HepG2 (cell line): ENCODE measurements around the gene ETF1. TPM values are rescaled to one million over a fixed set of nuclear protein-coding genes. Genes with fewer than 3 reads are reported as not detected.

ENCODE experiments used
- ATAC-seq: fragments of 200-7000 bp; cut with Tn5 transposase; 3 replicates; pipeline ENCODE4 v1.9.1; 2020; ENCODE audit warnings: mild to moderate bottlenecking, moderate library complexity
- BruUV-seq: library from RNA; stranded (reverse); fragments of 400-500 nt; replicated peaks from 2 replicates; lab custom pipeline; 2021; lab: Mats Ljungman, UMichigan
- CTCF ChIA-PET: fragments of 300-600 bp; formaldehyde crosslinking; extraction: SDS; loops from one replicate; lab custom pipeline; 2021; ENCODE audit warnings: low total read pairs, inconsistent platforms, low intra/inter-chr PET ratio; lab: Yijun Ruan, JAX
- POLR2A ChIA-PET: fragments of 350-600 bp; sonication (Branson Sonifier 250); formaldehyde crosslinking; loops from one replicate; lab custom pipeline; 2020; ENCODE audit warnings: antibody characterized with exemption, inconsistent platforms; lab: Yijun Ruan, JAX
- DNase-seq: peaks from one replicate; pipeline ENCODE4 v3.0.0-alpha.2; 2015; ENCODE audit warnings: low spot score
- FAIRE-seq: peaks from 3 replicates; lab custom pipeline; 2011; peaks lifted over from hg19 to GRCh38; lab: Jason Lieb, UNC
- H2AFZ ChIP-seq: one replicate; pipeline ENCODE4 v1.6.1; 2011; ENCODE audit warnings: low read length, inconsistent platforms
- H3K27ac ChIP-seq: fragments of 300-600 bp; 3 replicates; pipeline ENCODE4 v1.8.0; 2011; ENCODE audit warnings: mixed run types, mild to moderate bottlenecking, mixed read lengths, low read length, inconsistent platforms; ENCODE audit not compliant: insufficient read depth; ENCODE audit errors: extremely low read length
- H3K27me3 ChIP-seq, 2 experiments: fragments of 200-600 bp in 1 of 2; 2 replicates in 1 of 2; 3 replicates in 1 of 2; pipeline versions ENCODE4 v1.6.0 to v1.8.0; 2011; ENCODE audit warnings: low read length in 2 of 2, mild to moderate bottlenecking in 2 of 2, moderate library complexity in 2 of 2, inconsistent platforms in 1 of 2; ENCODE audit not compliant: insufficient read depth in 2 of 2, control insufficient read depth in 1 of 2
- H3K36me3 ChIP-seq, 2 experiments: fragments of 200-600 bp in 1 of 2; replicated peaks in 1 of 2; 2 replicates in 1 of 2; 3 replicates in 1 of 2; pipeline versions ENCODE4 v1.5.1 to v1.8.0; 2011; ENCODE audit warnings: low read length in 2 of 2, inconsistent platforms in 1 of 2; ENCODE audit not compliant: insufficient read depth in 2 of 2, control insufficient read depth in 1 of 2
- H3K4me1 ChIP-seq: 2 replicates; pipeline ENCODE4 v1.5.1; 2012; ENCODE audit warnings: low read length, inconsistent platforms; ENCODE audit not compliant: insufficient read depth
- H3K4me2 ChIP-seq: 2 replicates; pipeline ENCODE4 v1.6.0; 2011; ENCODE audit warnings: low read depth, low read length, inconsistent platforms
- H3K4me3 ChIP-seq, 3 experiments: fragments of 200-600 bp in 1 of 3; sonication (generic), shearing (Covaris generic) in 1 of 3; replicated peaks in 1 of 3; 2 replicates each; pipeline ENCODE4 v1.5.1; 2011 to 2016; ENCODE audit warnings: low read length in 3 of 3, inconsistent platforms in 2 of 3, low read depth in 2 of 3, mild to moderate bottlenecking in 2 of 3, control low read depth in 1 of 3, mixed read lengths in 1 of 3; ENCODE audit not compliant: insufficient read depth in 1 of 3
- H3K79me2 ChIP-seq: one replicate; pipeline ENCODE4 v1.6.1; 2011; ENCODE audit warnings: low read length, inconsistent platforms; ENCODE audit not compliant: insufficient read depth
- H3K9ac ChIP-seq: 2 replicates; pipeline ENCODE4 v1.6.0; 2011; ENCODE audit warnings: mild to moderate bottlenecking, low read depth, low read length, inconsistent platforms; ENCODE audit not compliant: insufficient read depth
- H3K9me3 ChIP-seq: 2 replicates; pipeline ENCODE4 v1.5.1; 2012; ENCODE audit warnings: mild to moderate bottlenecking, low read length
- H4K20me1 ChIP-seq: 2 replicates; pipeline ENCODE4 v1.6.0; 2011; ENCODE audit warnings: inconsistent platforms, mild to moderate bottlenecking, low read length, moderate library complexity; ENCODE audit not compliant: insufficient read depth
- CTCF ChIP-seq: sonication (generic); formaldehyde crosslinking; IDR thresholded peaks from 2 replicates; pipeline ENCODE4 v1.5.0; 2020; ENCODE audit warnings: mild to moderate bottlenecking, missing genetic modification reagents, moderate library complexity
- FOXA1 ChIP-seq, 2 experiments: fragments of 450-650 bp in 1 of 2; sonication (generic) in 1 of 2; formaldehyde crosslinking in 1 of 2; IDR thresholded peaks; 2 replicates each; pipeline versions ENCODE4 v1.4.0 to v1.6.1; 2016 to 2020; ENCODE audit warnings: missing genetic modification reagents in 1 of 2
- HNF4A ChIP-seq: sonication (generic); formaldehyde crosslinking; IDR thresholded peaks from 2 replicates; pipeline ENCODE4 v1.4.0; 2020; ENCODE audit warnings: missing genetic modification reagents
- POLR2G ChIP-seq: fragments of 200-400 bp; formaldehyde crosslinking; IDR thresholded peaks from 2 replicates; pipeline ENCODE4 v1.6.1; 2018; ENCODE audit warnings: mild to moderate bottlenecking, low read depth, low read length, moderate library complexity
- RAD51 ChIP-seq: fragments of 450-650 bp; IDR thresholded peaks from 2 replicates; pipeline ENCODE4 v1.6.1; 2016; ENCODE audit warnings: borderline replicate concordance
- RCOR2 ChIP-seq: IDR thresholded peaks from 2 replicates; pipeline ENCODE4 v1.6.1; 2016; ENCODE audit warnings: missing biosample characterization, missing genetic modification reagents
- RERE ChIP-seq: IDR thresholded peaks from 2 replicates; pipeline ENCODE4 v1.6.1; 2016; ENCODE audit warnings: low read depth, missing genetic modification reagents, missing compliant biosample characterization
- SP5 ChIP-seq: IDR thresholded peaks from 2 replicates; pipeline ENCODE4 v1.6.1; 2016; ENCODE audit warnings: low read depth, borderline replicate concordance
- TBX3 ChIP-seq: fragments of 450-650 bp; IDR thresholded peaks from 2 replicates; pipeline ENCODE4 v1.6.1; 2017; ENCODE audit warnings: antibody characterized with exemption, mild to moderate bottlenecking, inconsistent platforms, borderline replicate concordance
- ZNF143 ChIP-seq: sonication (generic); formaldehyde crosslinking; IDR thresholded peaks from 2 replicates; pipeline ENCODE4 v1.4.0; 2020; ENCODE audit warnings: missing genetic modification reagents
- ZNF263 ChIP-seq: sonication (generic); formaldehyde crosslinking; IDR thresholded peaks from 2 replicates; pipeline ENCODE4 v1.4.0; 2020; ENCODE audit warnings: missing genetic modification reagents
- ZNF552 ChIP-seq: sonication (generic); formaldehyde crosslinking; IDR thresholded peaks from 2 replicates; pipeline ENCODE4 v1.9.0; 2022; ENCODE audit warnings: missing genetic modification reagents, mild to moderate bottlenecking, borderline replicate concordance
- ZNF557 ChIP-seq: sonication (generic); formaldehyde crosslinking; IDR thresholded peaks from 2 replicates; pipeline ENCODE4 v1.4.0; 2020; ENCODE audit warnings: missing genetic modification reagents
- ZSCAN25 ChIP-seq: sonication (generic); formaldehyde crosslinking; IDR thresholded peaks from 2 replicates; pipeline ENCODE4 v1.8.0; 2022; ENCODE audit warnings: mild to moderate bottlenecking, missing genetic modification reagents
- WGBS: methylation state at CpG from one replicate; pipeline ENCODE4 v1.1.6; 2017; ENCODE audit warnings: low lambda C conversion rate; 5-methylcytosine and 5-hydroxymethylcytosine counted together
- in situ Hi-C: cut with HindIII; loops from 2 replicates; pipeline ENCODE4 v1.10.0; 2017; ENCODE audit warnings: low pct_unique_long_range_greater_than_20kb; ENCODE audit not compliant: extremely low pct_ligation_motif_present
- intact Hi-C: fragments of 100-400 bp; cut with micrococcal nuclease; formaldehyde crosslinking; loops from one replicate; pipeline ENCODE4 v1.10.0; 2022; ENCODE audit not compliant: unreplicated experiment
- polyA plus RNA-seq, 8 experiments: library from polyadenylated mRNA; depleted of rRNA in 3 of 8; stranded (reverse) in 7 of 8; unstranded in 1 of 8; fragments of >200 nt; fragmentation: Illumina TruSeq in 4 of 8; extraction: Trizol in 4 of 8; gene quantifications; 2 replicates each; pipeline versions ENCODE4 v1.2.1 to v1.2.3, GENCODE V29; 2011 to 2016; ENCODE audit warnings: low read depth in 4 of 8, missing spikeins in 1 of 8, mixed read lengths in 1 of 8; ENCODE audit not compliant: insufficient read depth in 1 of 8
- total RNA-seq, 5 experiments: library from RNA; depleted of rRNA; stranded (reverse); fragments of >200 nt; fragmentation: Illumina TruSeq; extraction: Trizol; gene quantifications; 2 replicates each; pipeline ENCODE4 v1.2.3, GENCODE V29; 2016; ENCODE audit warnings: low read depth in 1 of 5

ETF1 gene
- total and polyA plus RNA-seq, 2 of the 13 experiments (the other 11 are each of a cell fraction or from before 2014, with no cell fraction given) = 52.1 to 184 TPM

GRCh38 chr5:138461343-138462125 is 81.5 kb downstream of the ETF1 start (continued):
- TF ChIP-seq RAD51 (peak; percentile 38; the same call in 1 of the 2 replicates), CTCF (CRISPR knock-in tag) (0 out of 2 replicates have a peak, but pooled peaks have one; percentile 5)

GRCh38 chr5:138460032-138460693 is 82.9 kb downstream of the ETF1 start:
- Histone ChIP-seq H3K9ac (peak overlapping the region; percentile 45; the same call in 1 of the 2 replicates), H3K27ac (no peak overlapping the region), H2AFZ (no peak overlapping the region), H3K4me3 (peak overlapping the region in 1 of 3 experiments; percentile 45; a peak in 1 of 6 replicates), H3K9me3 (no peaks in the 10 kb centered on the region), H3K79me2 (no peaks in the 10 kb centered on the region), H3K4me2 (peak overlapping the region; percentile 70), H3K4me1 (peaks cover 55% of the 10 kb centered on the region), H3K36me3 (no peaks in the 10 kb centered on the region), H3K27me3 (peaks cover 4 to 33% of the 10 kb centered on the region in 2 experiments; a peak in 3 of 5 replicates), H4K20me1 (no peaks in the 10 kb centered on the region)
- POLR2A ChIA-PET = interaction anchor here (1.1 to 1.2 kb wide), 2 partner anchors 34 to 75 kb away, joined by 3 to 6 read pairs; no protein-coding TSS in a partner anchor
- in situ Hi-C loops (loop anchor here (5.0 kb wide), 1 partner anchor 82 kb away; the partner anchor contains the start of gene ETF1), intact Hi-C loops (no loop called here)
- CTCF ChIA-PET = no interaction called here
- 19% methylated on average over 4 of the region's 4 CpGs for WGBS
- DNase-seq (no peak), ATAC-seq (no peak), FAIRE-seq (no peak)
- BruUV-seq = no TSS peak
- TF ChIP-seq POLR2G (no peak), FOXA1 (IDR thresholded peaks at IDR 0.05) (no peak), FOXA1 (CRISPR knock-in tag; IDR thresholded peaks at IDR 0.05) (no peak), RCOR2 (CRISPR knock-in tag) (no peak), ZNF143 (CRISPR knock-in tag) (no peak), SP5 (CRISPR knock-in tag) (0 out of 2 replicates have a peak, but pooled peaks have one; percentile 27), ZSCAN25 (CRISPR knock-in tag) (no peak), TBX3 (no peak), ZNF552 (CRISPR knock-in tag) (no peak), ZNF557 (no peak), ZNF263 (CRISPR knock-in tag) (no peak), RERE (CRISPR knock-in tag) (no peak), HNF4A (CRISPR knock-in tag) (no peak)
